Kasumi-1 (cell line): Measurements from ENCODE around the gene PKNOX2.

ENCODE experiments used
- DNase-seq, 2 experiments: peaks; one replicate each; lab custom pipeline; 2025; lab: John Stamatoyannopoulos, UW

PKNOX2 gene, protein sequence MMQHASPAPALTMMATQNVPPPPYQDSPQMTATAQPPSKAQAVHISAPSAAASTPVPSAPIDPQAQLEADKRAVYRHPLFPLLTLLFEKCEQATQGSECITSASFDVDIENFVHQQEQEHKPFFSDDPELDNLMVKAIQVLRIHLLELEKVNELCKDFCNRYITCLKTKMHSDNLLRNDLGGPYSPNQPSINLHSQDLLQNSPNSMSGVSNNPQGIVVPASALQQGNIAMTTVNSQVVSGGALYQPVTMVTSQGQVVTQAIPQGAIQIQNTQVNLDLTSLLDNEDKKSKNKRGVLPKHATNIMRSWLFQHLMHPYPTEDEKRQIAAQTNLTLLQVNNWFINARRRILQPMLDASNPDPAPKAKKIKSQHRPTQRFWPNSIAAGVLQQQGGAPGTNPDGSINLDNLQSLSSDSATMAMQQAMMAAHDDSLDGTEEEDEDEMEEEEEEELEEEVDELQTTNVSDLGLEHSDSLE

DNA sequence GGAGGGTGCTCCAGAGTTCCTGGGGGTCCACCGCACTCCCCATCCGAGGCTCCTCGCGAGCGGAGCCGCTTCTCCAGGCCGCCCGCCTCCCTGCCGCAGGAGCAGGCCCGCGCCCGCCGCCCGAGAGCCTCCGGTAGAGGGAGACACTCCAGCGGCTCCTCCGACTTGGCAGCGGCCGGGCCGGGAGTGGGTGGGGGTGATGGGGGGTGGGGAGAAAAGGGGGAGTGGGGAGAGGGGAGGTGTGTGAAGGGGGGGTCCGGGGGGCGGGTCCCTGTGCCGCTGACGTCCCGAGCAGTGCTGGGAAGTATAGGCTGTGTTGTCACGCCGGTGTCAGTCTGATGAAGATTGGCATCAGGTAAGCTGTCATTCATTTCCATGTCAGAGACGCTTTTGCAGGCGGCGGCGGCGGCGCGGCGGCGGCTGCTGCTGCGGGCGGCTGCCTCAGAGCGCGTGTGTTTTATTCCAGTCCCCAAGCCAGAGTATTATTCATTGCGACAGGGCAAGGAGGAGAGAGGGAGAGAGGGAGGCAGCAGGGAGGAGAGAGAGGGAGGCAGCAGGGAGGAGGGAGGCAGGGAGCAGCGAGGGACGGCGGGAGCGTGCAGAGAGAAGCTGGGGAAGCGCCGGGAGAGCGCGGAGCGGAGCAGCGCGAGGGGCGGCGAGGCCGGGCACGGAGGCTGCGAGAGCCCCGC is at the start of gene PKNOX2:
Gene PKNOX2, plus strand, starts transcription at position 330 of the 689 bp plus-strand sequence. CDS start 186,555 bp downstream, outside the sequence.
- peak; percentile 31 to 40 for DNase-seq

DNA sequence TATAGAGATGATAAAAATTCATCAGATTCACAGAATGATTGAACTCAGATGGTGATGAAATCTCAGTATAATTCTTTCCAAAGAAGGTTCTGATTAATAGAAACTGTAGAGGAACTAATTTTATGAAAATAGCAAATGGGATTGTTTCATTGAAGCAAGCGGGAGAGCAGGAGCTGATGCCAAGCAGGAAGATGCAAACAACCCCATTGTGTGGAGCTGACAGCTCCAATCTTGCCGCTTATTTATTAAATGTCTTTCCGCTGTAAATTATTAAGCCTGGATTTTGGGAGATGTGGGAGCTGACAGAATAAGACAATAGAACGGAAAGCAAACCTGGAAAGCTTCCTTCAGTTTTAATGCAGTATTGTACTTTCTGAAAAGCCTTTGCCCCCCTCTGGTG is 47.1 kb upstream of the PKNOX2 start:
- DNase-seq: no peak

DNA sequence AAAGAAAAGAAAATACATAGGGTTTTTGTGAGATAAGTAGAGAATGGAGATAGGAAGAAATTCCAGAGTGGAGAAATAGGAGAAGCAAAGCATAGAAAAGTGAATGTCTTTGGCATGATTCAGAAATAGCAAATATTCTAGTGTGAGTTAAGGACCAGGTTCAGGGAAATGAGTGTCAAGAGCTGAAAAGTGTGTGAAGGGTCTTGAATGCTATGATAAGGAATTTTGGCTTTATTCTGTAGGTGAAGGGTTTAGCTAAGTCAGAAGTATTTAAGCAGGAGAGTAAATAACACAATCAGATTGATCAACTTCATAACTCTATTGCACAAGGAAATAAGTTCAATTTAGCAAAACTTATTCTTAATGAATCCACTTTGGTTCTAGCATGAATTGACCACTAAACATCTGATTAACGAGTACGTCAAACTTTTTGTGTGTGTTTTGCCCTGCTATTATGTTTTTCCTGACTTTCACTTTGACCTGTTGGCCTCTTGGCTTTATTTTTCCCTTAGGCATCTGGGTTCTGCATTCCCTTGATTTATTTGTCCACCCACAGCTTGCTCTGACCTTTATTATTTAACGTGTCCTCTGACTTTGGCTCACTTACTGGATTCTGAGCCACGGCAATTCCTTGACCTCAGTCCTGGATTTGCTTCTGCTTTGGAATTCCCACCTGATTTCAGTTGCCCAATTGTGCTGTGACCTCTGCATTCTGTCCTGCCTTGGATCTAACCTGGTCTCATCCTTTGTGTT is 41.2 kb upstream of the PKNOX2 start:
- DNase-seq: no peak

DNA sequence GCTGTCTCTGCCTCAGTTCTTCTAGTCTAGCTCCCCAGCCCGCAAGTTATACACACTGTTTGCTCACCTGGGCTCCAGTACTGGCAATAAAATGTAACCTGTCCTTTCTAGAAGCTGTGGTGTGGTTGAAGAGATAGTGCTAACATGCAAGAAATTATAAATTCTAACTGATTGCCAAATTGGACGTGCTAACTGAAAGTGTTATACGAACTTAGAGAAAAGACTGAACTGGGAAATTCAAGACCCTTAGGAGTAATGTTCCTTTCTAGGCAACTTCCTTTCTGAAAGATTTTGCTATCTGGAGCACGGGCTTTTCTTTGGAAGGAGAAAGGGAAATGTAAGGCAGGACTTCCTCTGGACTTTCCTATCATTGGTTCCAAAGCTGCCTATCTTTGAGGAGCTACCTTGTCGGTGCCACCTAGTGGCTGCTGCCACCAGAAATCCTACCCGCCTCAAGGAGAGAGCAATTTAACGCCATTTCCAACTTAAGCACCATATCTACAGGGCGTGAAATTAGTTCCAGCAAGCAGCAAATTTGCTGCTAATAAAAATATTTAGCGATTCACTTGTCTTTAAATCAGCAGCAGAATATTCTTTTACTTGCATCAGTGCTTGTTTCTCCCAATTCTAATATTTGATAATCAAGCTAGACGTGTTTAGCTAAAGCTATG is 40.5 kb upstream of the PKNOX2 start:
- DNase-seq: peak; percentile 10 to 37

DNA sequence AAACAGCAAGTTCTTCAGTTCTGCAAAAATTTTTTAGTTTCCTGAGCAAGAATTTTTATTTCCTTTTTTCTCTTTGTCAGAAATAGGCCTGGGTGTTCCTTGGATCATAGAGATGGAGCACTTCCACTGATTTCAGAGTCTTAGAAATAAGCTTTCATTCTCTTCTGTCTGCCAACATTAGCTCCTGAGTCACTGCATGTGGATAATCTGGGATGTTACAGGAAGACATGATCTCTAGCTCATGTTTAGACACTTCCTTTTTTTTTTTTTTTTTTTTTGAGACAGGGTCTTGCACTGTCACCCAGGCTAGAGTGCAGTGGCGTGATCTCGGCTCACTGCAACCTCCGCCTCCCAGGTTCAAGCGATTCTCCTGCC is 39.9 kb upstream of the PKNOX2 start:
- DNase-seq: no peak

DNA sequence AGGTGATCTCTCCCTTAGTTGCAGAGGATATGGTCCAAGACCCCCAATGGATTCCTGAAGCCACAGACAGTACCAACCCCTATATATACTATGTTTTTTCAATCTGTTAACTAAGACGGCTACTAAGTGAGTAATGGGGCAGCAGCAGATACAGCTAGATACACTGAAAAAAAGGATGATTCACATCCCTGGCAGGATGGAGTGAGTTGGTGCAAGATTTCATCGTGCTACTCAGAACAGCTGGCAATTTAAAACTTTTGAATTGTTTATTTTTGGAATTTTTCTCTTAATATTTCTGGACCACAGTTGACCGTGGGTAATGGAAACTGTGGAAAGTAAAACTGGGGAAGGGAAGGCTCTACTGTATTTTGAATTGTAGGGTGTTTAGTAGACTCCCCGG is 36.1 kb upstream of the PKNOX2 start:
- no peak for DNase-seq

DNA sequence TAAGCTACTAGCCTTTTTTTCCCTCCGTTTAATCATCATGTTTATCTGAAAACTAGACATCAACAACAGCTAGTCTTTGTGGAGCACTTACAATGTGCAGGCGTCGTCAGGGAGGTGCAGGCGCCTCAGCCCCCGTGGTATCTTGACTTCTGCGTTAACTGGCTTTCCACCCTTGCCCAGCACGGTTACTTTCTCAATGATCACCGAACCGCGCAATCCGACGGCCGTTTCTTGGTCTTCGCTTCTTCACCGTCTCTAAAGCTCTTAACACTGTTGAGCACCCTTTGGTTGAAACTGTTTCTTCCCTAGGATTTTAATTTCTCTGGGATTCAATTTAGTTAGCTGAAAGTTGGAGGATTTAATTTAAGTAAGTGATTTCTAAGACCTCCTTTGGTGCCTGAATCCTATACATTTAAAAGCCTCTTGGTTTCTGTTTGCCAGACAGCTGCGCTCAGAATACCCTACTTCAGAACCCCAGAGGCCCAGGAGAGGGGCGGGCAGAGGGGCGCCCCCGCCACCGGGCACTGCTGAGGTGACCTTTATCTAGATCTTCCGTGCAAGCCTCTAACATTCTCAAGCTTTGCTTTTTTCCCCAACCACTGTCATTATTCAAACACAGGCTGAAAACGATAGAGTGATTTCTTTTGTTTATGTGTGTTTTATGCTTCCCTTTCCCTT is 35.1 kb upstream of the PKNOX2 start:
- no peak for DNase-seq

DNA sequence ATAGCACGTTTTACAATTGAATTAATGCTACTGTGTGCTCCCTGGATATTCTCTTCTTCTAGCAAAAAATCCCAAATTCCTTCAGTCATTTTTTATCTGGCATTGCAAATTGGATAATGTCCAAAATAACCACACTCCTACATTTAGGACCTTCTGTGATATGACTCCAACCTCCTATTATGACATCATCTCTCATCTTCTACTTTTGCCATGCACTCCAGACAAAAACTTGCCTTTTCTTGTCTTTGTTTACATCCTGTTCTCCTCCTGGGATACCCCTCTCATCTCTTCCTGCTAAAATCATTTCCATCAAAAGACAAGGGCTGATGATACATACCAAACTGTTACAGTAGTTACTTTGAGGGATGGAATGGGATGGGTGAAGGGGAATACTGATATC is 32.5 kb upstream of the PKNOX2 start:
- DNase-seq: no peak

DNA sequence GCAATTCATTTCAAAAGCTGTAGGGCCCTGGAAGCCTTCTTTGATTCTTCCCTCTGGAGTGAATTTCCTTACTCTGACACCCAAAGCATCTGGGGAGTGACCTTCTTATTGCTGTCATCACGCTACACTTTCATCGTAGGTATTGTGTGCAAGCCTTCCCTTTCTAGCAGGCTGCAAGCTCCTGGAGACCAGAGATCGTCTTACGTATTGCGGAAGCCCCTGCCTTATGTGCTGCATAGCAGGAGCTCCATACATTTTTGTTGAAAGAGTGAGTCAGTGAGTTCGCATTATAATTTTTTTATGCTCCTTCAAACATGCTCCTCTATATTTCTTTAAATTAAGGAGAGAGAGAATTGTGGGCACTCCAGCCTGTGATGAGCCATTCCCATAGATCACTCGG is 32.0 kb upstream of the PKNOX2 start:
- DNase-seq: no peak

DNA sequence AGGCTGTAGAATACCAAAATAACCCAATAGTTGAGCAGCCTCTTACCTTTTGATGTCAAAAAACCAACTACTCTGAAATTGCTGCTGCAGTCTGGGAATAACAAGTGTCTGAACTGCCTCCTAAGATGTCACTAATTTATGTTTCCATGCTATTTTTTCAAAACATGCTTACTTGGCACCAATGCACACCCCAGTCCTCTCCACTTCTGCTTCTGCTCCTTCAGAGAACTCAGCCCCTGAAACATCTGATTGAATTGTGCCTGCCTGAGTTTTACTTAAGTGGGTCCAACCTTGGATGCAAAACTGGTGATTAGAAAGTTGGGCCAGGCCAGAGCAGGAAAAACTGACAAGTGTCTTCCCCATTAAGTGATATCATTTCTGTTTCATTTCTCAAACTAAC is 28.6 kb upstream of the PKNOX2 start:
- DNase-seq: no peak

DNA sequence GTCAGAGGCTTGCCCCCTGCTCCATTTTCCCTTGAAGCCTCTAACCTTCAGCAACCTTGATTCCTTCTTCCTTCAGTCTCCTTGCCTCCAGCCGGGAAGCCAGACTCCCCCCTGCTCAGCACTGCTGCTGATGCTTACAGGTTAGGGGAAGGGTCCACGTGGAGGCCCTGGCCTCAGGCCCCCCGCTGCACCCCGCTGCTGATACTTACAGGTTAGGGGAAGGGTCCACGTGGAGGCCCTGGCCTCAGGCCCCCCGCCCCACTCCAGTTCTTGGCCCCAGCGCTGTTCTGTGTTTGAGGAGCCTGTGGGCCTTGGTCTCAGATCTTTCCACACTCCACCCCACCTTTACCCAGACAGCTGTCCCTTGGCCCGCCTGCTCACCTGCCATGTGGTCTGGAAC is 25.6 kb upstream of the PKNOX2 start:
- DNase-seq: no peak

DNA sequence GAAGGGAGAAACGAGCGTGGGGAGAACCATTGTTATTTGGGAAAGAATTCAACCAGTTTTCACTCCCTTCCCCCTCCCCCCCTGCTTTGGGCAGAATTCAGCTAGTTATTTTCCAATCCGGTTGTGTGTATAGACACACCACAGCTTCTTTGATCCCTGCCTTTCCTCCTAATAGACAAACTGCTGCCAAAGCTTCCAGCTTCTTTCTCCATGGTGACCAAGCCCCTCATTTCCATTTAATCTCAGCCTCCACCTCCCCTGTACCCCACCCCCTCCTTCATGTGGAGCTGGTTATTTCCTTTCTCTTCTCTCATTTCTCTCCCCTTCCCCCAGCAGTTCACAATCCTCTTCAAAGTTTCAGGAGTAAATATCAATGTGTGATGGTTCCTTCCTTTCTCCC is 24.8 kb upstream of the PKNOX2 start:
- DNase-seq: no peak

DNA sequence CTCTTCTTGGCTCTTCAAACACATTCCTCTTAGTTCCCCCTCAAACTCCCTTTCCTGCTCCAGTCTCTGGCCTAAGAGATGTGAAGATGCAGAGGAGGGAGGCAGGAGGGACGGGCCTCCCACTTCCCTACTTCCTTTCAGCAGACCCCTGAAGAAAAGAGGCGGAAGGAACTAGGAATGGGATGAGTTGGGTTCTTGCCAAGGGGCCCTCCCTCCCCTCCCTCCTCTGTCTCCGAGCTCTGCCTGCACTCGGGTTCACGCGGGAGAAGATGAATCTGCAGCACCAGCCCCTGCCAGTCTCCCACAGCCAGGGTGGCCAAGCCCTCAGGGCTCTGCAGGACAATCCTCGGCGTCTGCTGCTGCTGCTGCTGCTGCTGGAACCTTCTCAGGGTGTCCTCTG is 24.3 kb upstream of the PKNOX2 start:
- no peak for DNase-seq

DNA sequence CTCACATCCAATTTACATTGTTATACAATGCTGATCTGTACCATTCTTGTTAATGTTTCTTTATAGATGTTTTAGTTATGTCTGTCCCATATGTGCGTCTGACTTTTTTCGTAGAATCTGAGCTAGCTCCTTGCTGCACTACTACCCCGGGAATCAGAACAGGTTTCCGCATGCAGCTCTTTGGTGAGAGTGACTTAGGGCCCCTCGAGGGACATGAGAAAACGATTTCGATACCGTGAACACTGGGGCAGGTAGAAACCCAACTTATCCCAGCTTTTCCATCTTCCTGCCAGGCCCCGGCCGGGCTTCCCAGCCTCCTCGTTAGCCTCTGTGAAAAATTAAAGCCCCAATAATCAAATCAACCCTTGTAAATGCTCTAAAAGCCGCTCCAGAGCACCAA is 23.4 kb upstream of the PKNOX2 start:
- no peak for DNase-seq

DNA sequence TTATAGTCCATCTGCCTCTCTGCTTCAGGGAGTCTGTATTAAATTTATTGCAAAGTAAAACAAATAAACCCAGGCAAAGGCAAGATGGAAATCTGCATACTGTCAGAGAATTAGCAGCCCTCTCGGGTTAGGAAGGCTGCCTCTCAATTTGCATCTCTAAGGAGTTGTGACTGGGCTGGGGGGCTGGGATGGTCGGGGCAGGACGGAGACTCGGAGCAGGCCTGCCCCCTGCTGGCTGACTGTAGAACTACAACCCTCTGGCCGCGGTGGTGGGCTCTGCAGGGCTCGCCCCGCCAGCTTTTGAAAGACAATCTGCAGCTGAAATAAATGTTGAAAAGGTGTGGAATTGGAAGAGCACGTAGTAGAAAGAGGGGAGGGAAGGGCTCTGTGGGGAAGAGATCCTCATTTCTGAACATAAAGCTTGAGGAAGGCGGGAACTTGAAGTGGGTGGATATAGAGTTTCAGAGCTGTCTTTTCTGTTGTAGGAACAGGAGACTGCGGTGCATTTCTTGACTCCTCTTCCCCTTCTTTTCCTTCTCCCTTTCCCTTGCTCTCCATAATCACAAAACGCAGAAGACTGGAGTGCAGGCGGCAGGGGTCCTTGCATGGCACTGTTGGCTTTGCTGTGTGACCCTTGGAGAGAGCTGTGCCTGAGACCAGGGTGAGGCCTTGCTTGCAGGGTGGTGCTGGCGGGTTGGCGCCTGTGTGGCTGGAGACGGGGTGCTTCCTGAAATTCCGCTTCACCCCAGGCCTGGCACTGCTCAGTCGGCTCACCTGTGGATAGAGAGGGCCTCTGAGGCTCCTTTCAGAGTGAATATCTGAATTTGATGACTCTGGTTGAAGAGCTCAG is 22.6 kb upstream of the PKNOX2 start:
- DNase-seq: peak; percentile 33 to 50

DNA sequence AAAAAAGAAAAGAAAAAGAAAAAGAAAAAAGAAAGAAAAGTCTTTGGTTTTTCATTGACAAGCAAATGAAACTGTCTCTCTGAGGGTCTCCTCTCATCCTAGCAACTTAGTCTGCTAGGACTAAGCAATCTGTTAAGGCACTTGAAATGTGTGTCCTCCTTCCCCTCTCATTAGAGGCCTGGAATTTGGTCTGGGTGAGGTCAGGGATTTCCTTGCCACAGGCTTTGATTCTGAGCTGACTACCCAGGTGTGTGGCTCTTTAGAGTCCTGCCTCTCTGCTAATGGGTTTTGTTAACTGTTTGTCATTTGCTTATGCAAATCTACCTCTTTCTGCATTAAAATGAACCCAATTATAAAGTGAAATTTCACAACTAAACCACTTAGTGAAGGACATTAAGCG is 18.3 kb upstream of the PKNOX2 start:
- DNase-seq: no peak

DNA sequence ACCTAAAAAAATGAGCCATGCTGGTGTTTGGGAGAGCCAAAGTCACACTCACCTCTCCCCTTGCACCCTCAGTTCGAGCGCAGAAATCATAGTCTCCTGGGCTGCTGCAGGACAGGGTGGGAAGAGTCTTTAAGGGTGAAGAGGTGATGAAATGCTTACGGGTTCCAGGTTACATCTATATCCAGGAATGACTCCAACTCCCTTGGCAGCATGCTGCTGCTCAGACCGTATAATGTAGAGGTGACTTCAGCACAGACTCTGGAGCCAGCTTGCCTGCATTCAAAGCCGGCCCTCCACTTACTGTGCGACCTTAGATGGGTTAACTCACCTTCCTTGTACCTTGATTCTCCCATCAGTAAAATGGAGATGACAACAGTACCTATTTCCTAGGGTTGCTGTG is 17.3 kb upstream of the PKNOX2 start:
- DNase-seq: no peak

DNA sequence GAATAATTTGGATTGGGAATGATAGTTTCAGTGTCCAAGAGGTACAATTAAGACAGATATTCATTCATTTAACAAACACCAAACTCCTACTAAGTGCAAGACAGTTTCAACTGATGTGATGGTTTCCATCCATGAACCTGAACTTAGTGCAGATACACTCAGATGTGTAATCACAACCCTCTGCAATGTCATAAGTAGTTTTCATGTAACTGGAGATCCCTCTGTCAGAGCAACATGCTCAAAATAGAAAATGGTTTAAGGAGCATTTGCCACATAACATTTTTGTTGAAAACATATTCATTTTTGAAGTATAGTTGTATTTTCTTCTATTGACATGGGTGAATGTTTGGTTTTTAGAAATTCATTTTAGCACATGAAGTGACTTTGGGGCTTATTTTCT is 16.5 kb upstream of the PKNOX2 start:
- no peak for DNase-seq

DNA sequence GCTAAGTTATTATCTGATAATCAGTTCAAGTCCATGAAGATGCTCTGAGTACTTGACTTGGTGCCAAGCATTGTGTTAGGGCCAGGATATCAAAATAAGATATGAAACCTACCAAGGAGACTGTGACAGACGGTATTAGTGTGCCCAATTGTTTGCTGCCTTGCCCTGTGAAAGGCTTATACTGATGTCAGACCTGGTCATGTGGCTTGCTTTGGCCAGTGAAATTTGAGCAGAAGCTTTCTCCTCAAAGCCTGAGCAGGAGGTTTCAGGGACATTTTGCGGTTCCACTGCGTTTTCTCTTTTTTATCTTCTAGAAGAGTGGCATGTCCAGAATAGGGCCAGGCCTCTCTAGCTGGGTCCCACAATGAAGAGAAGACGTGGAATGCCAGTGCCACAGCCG is 15.8 kb upstream of the PKNOX2 start:
- no peak for DNase-seq

DNA sequence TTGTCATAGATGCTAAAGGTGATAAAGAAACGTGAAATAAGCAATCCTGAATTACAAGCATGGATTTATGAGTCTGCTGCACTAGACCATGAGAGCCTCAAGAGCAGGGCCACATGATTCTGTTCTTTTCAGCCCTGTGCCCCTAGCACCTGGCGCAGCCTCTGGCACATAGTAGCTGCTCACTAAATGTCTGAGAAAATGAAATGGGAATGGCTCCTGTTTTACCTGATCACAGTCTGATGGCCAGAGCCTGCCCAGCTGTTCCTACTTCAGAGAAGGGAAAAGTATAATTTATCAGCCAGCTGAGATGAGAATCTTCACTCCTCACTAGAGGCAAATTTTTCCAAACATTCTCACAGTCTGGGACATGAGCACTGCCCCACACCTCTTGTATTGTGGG is 10.7 kb upstream of the PKNOX2 start:
- no peak for DNase-seq
